ENCODE measurements around the gene CCL16.
"Not testable (repeated sequence)": the region's sequence is repeated elsewhere in the genome, so short reads cannot be mapped to it uniquely, and the experiment has no call there.

Gene CCL16

GRCh38 chr17:36004594-36005108 is 23.4 kb upstream of the CCL16 start:
- 90% methylated on average over 4 of the region's 4 CpGs for WGBS, 2 experiments (ENCODE audit: insufficient coverage in 2 of 2)
- no peak overlapping the region for H3K27ac ChIP-seq (ENCODE audit: low read depth, low read length, severe bottlenecking)
- H3K4me3 ChIP-seq (ENCODE audit: extremely low read depth, insufficient read depth, low read length, poor library complexity, severe bottlenecking) = no peak overlapping the region

DNA sequence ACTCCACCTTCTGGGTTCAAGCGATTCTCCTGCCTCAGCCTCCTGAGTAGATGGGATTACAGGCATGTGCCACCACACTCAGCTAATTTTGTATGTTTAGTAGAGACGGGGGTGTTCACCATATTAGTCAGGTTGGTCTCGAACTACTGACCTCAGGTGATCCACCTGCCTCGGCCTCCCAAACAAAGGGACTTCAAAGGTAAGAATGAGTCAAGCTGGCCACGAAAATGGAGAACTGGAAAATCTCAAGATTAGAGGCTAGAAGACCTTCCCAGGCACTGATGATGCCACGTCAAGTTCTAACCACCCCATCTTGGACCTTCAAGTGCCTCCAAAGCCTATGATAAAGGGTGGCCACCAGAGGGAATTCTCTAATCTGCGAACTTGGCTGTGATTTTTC is 21.3 kb upstream of the CCL16 start:
- Histone ChIP-seq H3K27ac (ENCODE audit: low read depth, low read length, severe bottlenecking) (no peak overlapping the region), H3K36me3 (ENCODE audit: control insufficient read depth, insufficient read depth, low read length) (no peaks in the 10 kb centered on the region), H3K9me3 (ENCODE audit: control insufficient read depth, low read length) (no peaks in the 10 kb centered on the region), H3K4me3 (ENCODE audit: extremely low read depth, insufficient read depth, low read length, poor library complexity, severe bottlenecking) (no peak overlapping the region), H3K4me1 (ENCODE audit: control insufficient read depth, insufficient read depth, low read length, poor library complexity, severe bottlenecking) (no peaks in the 10 kb centered on the region)
- 88 to 95% methylated on average over 5 to 6 of the region's 7 CpGs for WGBS, 2 experiments (ENCODE audit: insufficient coverage in 2 of 2)

More at GRCh38 chr17:36004594-36005108, 23.4 kb upstream of the CCL16 start:
- no peaks in the 10 kb centered on the region for H3K9me3 ChIP-seq (ENCODE audit: control insufficient read depth, low read length)
- H3K4me1 ChIP-seq (ENCODE audit: control insufficient read depth, insufficient read depth, low read length, poor library complexity, severe bottlenecking) = no peaks in the 10 kb centered on the region
- H3K36me3 ChIP-seq (ENCODE audit: control insufficient read depth, insufficient read depth, low read length) = no peaks in the 10 kb centered on the region

- Histone ChIP-seq H3K9me3 (ENCODE audit: control insufficient read depth, low read length) (no peaks in the 10 kb centered on the region), H3K4me1 (ENCODE audit: control insufficient read depth, insufficient read depth, low read length, poor library complexity, severe bottlenecking) (no peaks in the 10 kb centered on the region), H3K36me3 (ENCODE audit: control insufficient read depth, insufficient read depth, low read length) (no peaks in the 10 kb centered on the region), H3K4me3 (ENCODE audit: extremely low read depth, insufficient read depth, low read length, poor library complexity, severe bottlenecking) (no peak overlapping the region), H3K27ac (ENCODE audit: low read depth, low read length, severe bottlenecking) (no peak overlapping the region)
- WGBS, 2 experiments (ENCODE audit: insufficient coverage in 2 of 2) = 96 to 97% methylated on average over 4 of the region's 6 CpGs
Measured at GRCh38 chr17:36001862-36002603, 20.7 kb upstream of the CCL16 start.

GRCh38 chr17:36001110-36001771 is 19.9 kb upstream of the CCL16 start, which contains the start of gene CCL15:
Gene CCL15 (minus strand): TSS chr17:36001553. CDS start chr17:36001492, 61 bp downstream.
- H3K36me3 ChIP-seq (ENCODE audit: control insufficient read depth, insufficient read depth, low read length) = no peaks in the 10 kb centered on the region
- H3K27ac ChIP-seq (ENCODE audit: low read depth, low read length, severe bottlenecking) = no peak within 1 kb of the TSS
- H3K4me1 ChIP-seq (ENCODE audit: control insufficient read depth, insufficient read depth, low read length, poor library complexity, severe bottlenecking) = no peaks in the 10 kb centered on the region
- H3K4me3 ChIP-seq (ENCODE audit: extremely low read depth, insufficient read depth, low read length, poor library complexity, severe bottlenecking) = no peak within 1 kb of the TSS
- 81 to 84% methylated on average over 4 to 5 of the region's 6 CpGs for WGBS, 2 experiments (ENCODE audit: insufficient coverage in 2 of 2)
- H3K9me3 ChIP-seq (ENCODE audit: control insufficient read depth, low read length) = no peaks in the 10 kb centered on the region

DNA sequence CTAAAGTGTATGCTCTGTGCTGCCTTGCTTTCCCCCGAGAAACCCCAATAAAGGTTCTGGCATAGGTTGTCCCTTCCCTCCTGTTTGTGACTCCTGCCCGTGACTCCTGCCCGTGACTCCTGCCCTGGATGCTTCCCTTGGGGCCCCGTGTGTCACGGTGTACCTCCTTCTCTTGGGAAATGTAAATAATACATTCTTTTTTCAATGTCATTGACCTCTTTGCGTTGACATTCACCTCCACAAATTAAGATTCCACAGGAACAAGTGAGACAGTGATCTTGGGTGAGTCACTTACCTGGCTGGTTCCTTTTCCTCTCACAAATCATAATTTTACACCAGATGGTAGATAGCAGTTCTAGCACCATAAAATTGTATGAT is 19.4 kb upstream of the CCL16 start:
- no peaks in the 10 kb centered on the region for H3K9me3 ChIP-seq (ENCODE audit: control insufficient read depth, low read length)
- WGBS, 2 experiments (ENCODE audit: insufficient coverage in 2 of 2) = 93 to 100% methylated on average over 3 to 6 of the region's 6 CpGs
- H3K27ac ChIP-seq (ENCODE audit: low read depth, low read length, severe bottlenecking) = no peak overlapping the region
- H3K4me1 ChIP-seq (ENCODE audit: control insufficient read depth, insufficient read depth, low read length, poor library complexity, severe bottlenecking) = no peaks in the 10 kb centered on the region
- no peaks in the 10 kb centered on the region for H3K36me3 ChIP-seq (ENCODE audit: control insufficient read depth, insufficient read depth, low read length)
- no peak overlapping the region for H3K4me3 ChIP-seq (ENCODE audit: extremely low read depth, insufficient read depth, low read length, poor library complexity, severe bottlenecking)

DNA sequence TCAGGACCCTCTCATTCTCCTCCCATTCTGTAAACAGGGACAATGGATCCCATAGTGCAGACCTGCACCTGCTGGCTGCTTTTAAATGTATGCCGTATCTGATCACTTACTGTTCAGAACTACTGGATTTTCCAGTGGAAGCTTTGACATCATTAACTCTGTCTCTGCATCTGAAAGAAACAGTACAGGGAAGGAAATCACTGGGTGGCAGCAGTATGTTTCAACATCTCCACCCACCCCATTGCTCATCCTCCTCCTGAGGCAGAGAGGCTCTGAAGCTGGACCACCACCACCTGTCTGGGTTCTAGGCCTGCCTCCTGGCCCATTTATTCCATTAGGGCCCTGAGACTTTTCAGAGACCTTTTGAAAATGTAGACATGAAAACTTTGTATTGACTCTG is 17.5 kb upstream of the CCL16 start:
- H3K4me3 ChIP-seq (ENCODE audit: extremely low read depth, insufficient read depth, low read length, poor library complexity, severe bottlenecking) = no peak overlapping the region
- no peaks in the 10 kb centered on the region for H3K36me3 ChIP-seq (ENCODE audit: control insufficient read depth, insufficient read depth, low read length)
- H3K27ac ChIP-seq (ENCODE audit: low read depth, low read length, severe bottlenecking) = no peak overlapping the region
- H3K4me1 ChIP-seq (ENCODE audit: control insufficient read depth, insufficient read depth, low read length, poor library complexity, severe bottlenecking) = no peaks in the 10 kb centered on the region
- WGBS, 2 experiments (ENCODE audit: insufficient coverage in 2 of 2) = 100% methylated on average over 1 of the region's 1 CpG; no CpG with 5 or more reads in 1 of the 2 experiments
- no peaks in the 10 kb centered on the region for H3K9me3 ChIP-seq (ENCODE audit: control insufficient read depth, low read length)

GRCh38 chr17:35998018-35998545 is 16.8 kb upstream of the CCL16 start:
- Histone ChIP-seq H3K27ac (ENCODE audit: low read depth, low read length, severe bottlenecking) (no peak overlapping the region), H3K4me1 (ENCODE audit: control insufficient read depth, insufficient read depth, low read length, poor library complexity, severe bottlenecking) (no peaks in the 10 kb centered on the region), H3K9me3 (ENCODE audit: control insufficient read depth, low read length) (no peaks in the 10 kb centered on the region), H3K36me3 (ENCODE audit: control insufficient read depth, insufficient read depth, low read length) (no peaks in the 10 kb centered on the region), H3K4me3 (ENCODE audit: extremely low read depth, insufficient read depth, low read length, poor library complexity, severe bottlenecking) (no peak overlapping the region)
- 77 to 78% methylated on average over 9 to 11 of the region's 11 CpGs for WGBS, 2 experiments (ENCODE audit: insufficient coverage in 2 of 2)

- not testable (repeated sequence) for H3K27ac ChIP-seq (ENCODE audit: low read depth, low read length, severe bottlenecking); H3K4me1 ChIP-seq (ENCODE audit: control insufficient read depth, insufficient read depth, low read length, poor library complexity, severe bottlenecking); H3K4me3 ChIP-seq (ENCODE audit: extremely low read depth, insufficient read depth, low read length, poor library complexity, severe bottlenecking); H3K36me3 ChIP-seq (ENCODE audit: control insufficient read depth, insufficient read depth, low read length); H3K9me3 ChIP-seq (ENCODE audit: control insufficient read depth, low read length)
- WGBS, 2 experiments (ENCODE audit: insufficient coverage in 2 of 2) = 86% methylated on average over 1 of the region's 2 CpGs; no CpG with 5 or more reads in 1 of the 2 experiments
Measured at GRCh38 chr17:35995346-35995745, 14.0 kb upstream of the CCL16 start.

DNA sequence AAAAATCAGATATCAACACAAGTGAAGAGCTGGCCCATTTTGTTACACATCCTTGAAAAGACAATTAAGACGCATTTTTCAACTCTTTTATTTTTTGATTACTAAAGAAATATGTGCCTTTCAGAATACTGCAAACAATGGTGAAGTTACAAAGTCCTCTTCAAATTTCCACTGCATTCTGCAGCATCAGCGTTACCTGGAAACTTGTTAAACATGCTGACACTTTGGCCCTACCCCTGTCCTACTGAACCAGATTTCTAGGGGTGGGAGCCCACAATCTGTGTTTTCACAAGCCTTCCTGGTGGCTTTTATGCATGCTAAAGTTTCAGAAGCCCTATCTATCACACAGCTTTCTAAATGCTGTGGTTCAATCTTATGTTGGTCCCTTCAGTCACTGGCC is 9.8 kb upstream of the CCL16 start:
- no peaks in the 10 kb centered on the region for H3K9me3 ChIP-seq (ENCODE audit: control insufficient read depth, low read length)
- no peak overlapping the region for H3K4me3 ChIP-seq (ENCODE audit: extremely low read depth, insufficient read depth, low read length, poor library complexity, severe bottlenecking)
- no peaks in the 10 kb centered on the region for H3K4me1 ChIP-seq (ENCODE audit: control insufficient read depth, insufficient read depth, low read length, poor library complexity, severe bottlenecking)
- H3K27ac ChIP-seq (ENCODE audit: low read depth, low read length, severe bottlenecking) = no peak overlapping the region
- no peaks in the 10 kb centered on the region for H3K36me3 ChIP-seq (ENCODE audit: control insufficient read depth, insufficient read depth, low read length)
- WGBS, 2 experiments (ENCODE audit: insufficient coverage in 2 of 2) = 100% methylated on average over 1 to 2 of the region's 2 CpGs

GRCh38 chr17:35988164-35988563 is 6.9 kb upstream of the CCL16 start:
- Histone ChIP-seq H3K4me1 (ENCODE audit: control insufficient read depth, insufficient read depth, low read length, poor library complexity, severe bottlenecking) (no peaks in the 10 kb centered on the region), H3K36me3 (ENCODE audit: control insufficient read depth, insufficient read depth, low read length) (no peaks in the 10 kb centered on the region), H3K9me3 (ENCODE audit: control insufficient read depth, low read length) (no peaks in the 10 kb centered on the region), H3K27ac (ENCODE audit: low read depth, low read length, severe bottlenecking) (no peak overlapping the region), H3K4me3 (ENCODE audit: extremely low read depth, insufficient read depth, low read length, poor library complexity, severe bottlenecking) (no peak overlapping the region)

DNA sequence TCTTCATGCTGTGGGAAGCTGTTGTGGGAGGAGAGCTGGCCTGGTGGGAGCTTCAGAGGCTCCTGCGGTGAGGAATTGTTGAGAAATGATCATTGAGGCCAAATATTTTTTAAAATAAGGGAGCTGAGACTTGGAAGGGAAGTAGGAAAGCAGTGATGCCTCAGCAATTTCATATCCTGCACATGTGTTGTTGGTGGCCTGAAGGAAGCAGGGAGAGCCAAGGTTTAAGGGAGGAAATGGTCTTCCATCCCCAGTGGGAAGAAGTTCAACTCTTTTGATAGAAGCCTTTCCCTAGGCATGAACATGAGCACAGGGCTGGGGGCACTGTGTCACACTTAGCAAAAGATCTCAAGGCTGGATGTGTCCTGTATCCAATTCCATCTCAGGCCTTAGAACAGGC is 5.3 kb upstream of the CCL16 start, which contains the start of gene CCL14:
TSS of gene CCL14 (minus strand) at position 87 of the 400 bp plus-strand sequence. CDS start at position 7, 80 bp downstream.
- WGBS, 2 experiments (ENCODE audit: insufficient coverage in 2 of 2) = 71 to 75% methylated on average over 1 of the region's 1 CpG
- H3K36me3 ChIP-seq (ENCODE audit: control insufficient read depth, insufficient read depth, low read length) = no peaks in the 10 kb centered on the region
- no peaks in the 10 kb centered on the region for H3K4me1 ChIP-seq (ENCODE audit: control insufficient read depth, insufficient read depth, low read length, poor library complexity, severe bottlenecking)

More for the DNA sequence above, 5.3 kb upstream of the CCL16 start, which contains the start of gene CCL14:
- Histone ChIP-seq H3K27ac (ENCODE audit: low read depth, low read length, severe bottlenecking) (no peak within 1 kb of the TSS), H3K4me3 (ENCODE audit: extremely low read depth, insufficient read depth, low read length, poor library complexity, severe bottlenecking) (no peak within 1 kb of the TSS), H3K9me3 (ENCODE audit: control insufficient read depth, low read length) (no peaks in the 10 kb centered on the region)
